ENCODE results near the gene PID1.

The PID1 gene

GRCh38 chr2:228987441-228988155, 283.5 kb downstream of the PID1 start:
- no peak for DNase-seq

- DNase-seq: no peak
These were observed 284.1 kb downstream of the PID1 start for GRCh38 chr2:228986961-228987360.

GRCh38 chr2:228983700-228984099, 287.4 kb downstream of the PID1 start:
- no peak for DNase-seq

GRCh38 chr2:228974169-228974568, 296.9 kb downstream of the PID1 start:
- DNase-seq: no peak
